Spleen (tissue), 11 donors: ENCODE results near the gene CD48. TPM values are rescaled to one million over a fixed set of nuclear protein-coding genes. Genes with fewer than 3 reads are reported as not detected.

ENCODE experiments used
- DNase-seq: peaks from one replicate; pipeline ENCODE4 v3.0.0-alpha.2; 2020
- H3K27ac ChIP-seq, 8 donors: fragments of 200-600 bp; sonication (generic) in 7 of 8; 1 replicate in 4 of 8; 2 replicates in 4 of 8; pipeline versions ENCODE4 v1.5.0 to v1.8.0; 2016 to 2021; ENCODE audit warnings: inconsistent platforms in 4 of 8, mild to moderate bottlenecking in 4 of 8, moderate library complexity in 1 of 8
- H3K27me3 ChIP-seq, 7 donors: fragments of 200-600 bp; sonication (generic) in 6 of 7; replicated peaks in 1 of 7; 1 replicate in 4 of 7; 2 replicates in 3 of 7; pipeline versions ENCODE4 v1.5.0 to v1.8.0; 2016 to 2021; ENCODE audit warnings: inconsistent platforms in 3 of 7, mild to moderate bottlenecking in 1 of 7
- H3K36me3 ChIP-seq, 6 donors: fragments of 200-600 bp; sonication (generic) in 5 of 6; 1 replicate in 4 of 6; 2 replicates in 2 of 6; pipeline versions ENCODE4 v1.5.0 to v1.8.0; 2016 to 2021; ENCODE audit warnings: inconsistent platforms in 2 of 6
- H3K4me1 ChIP-seq, 6 donors: fragments of 200-600 bp; sonication (generic) in 5 of 6; 1 replicate in 3 of 6; 2 replicates in 3 of 6; pipeline versions ENCODE4 v1.5.0 to v1.8.0; 2016 to 2021; ENCODE audit warnings: inconsistent platforms in 3 of 6
- H3K4me3 ChIP-seq, 8 donors: fragments of 200-600 bp; sonication (generic) in 7 of 8; 1 replicate in 4 of 8; 2 replicates in 4 of 8; pipeline versions ENCODE4 v1.5.0 to v1.8.0; 2016 to 2021; ENCODE audit warnings: inconsistent platforms in 4 of 8, mild to moderate bottlenecking in 4 of 8, moderate library complexity in 2 of 8
- H3K9me3 ChIP-seq, 8 donors: fragments of 200-600 bp; sonication (generic) in 7 of 8; 1 replicate in 4 of 8; 2 replicates in 4 of 8; pipeline versions ENCODE4 v1.5.0 to v1.8.0; 2016 to 2021; ENCODE audit warnings: inconsistent platforms in 4 of 8
- POLR2A ChIP-seq, 3 donors: fragments of 450-650 bp; IDR thresholded peaks; one replicate each; pipeline ENCODE4 v1.5.1; 2017; ENCODE audit warnings: antibody characterized with exemption in 3 of 3, mild to moderate bottlenecking in 1 of 3
- POLR2AphosphoS5 ChIP-seq, 3 donors: sonication (generic); formaldehyde crosslinking; IDR thresholded peaks; one replicate each; pipeline ENCODE4 v1.5.1; 2017; ENCODE audit warnings: antibody characterized with exemption in 3 of 3
- WGBS, 5 donors: extraction: QIAGEN DNeasy Blood & Tissue Kit in 3 of 5; methylation state at CpG; one replicate each; pipeline versions ENCODE4 v1.1.5 to v1.1.7; 2013 to 2018; 5-methylcytosine and 5-hydroxymethylcytosine counted together
- intact Hi-C: fragments of 100-400 bp; cut with DNase I; formaldehyde crosslinking; loops from one replicate; pipeline ENCODE4 v1.15.0; 2023; ENCODE audit warnings: low total_unique reads
- polyA plus RNA-seq, 3 donors: library from polyadenylated mRNA; stranded (reverse); fragments of 200-250 nt; gene quantifications; one replicate each; pipeline ENCODE4 v1.2.1, GENCODE V29; 2013
- total RNA-seq, 7 donors: library from RNA; depleted of rRNA in 3 of 7; stranded (reverse); fragments of >200 nt in 3 of 7; fragmentation: NEBNext Ultra II Directional in 4 of 7; extraction: Animal tissue kit (Norgen Biotek cat#: 25700) in 4 of 7; gene quantifications; one replicate each; pipeline versions ENCODE4 v1.1.0 to v1.2.1, GENCODE V29; 2016 to 2021
- TF ChIP-seq, protein P1 (sequence below), 11 experiments: fragments of 200-600 bp in 7 of 11; fragments of 450-650 bp in 4 of 11; sonication (generic) in 4 of 11; IDR thresholded peaks in 8 of 11; conservative IDR thresholded peaks in 3 of 11; 1 replicate in 7 of 11; 2 replicates in 4 of 11; pipeline versions ENCODE4 v1.4.0 to v1.8.0; 2016 to 2021; ENCODE audit warnings: antibody characterized with exemption in 11 of 11, inconsistent platforms in 4 of 11, mild to moderate bottlenecking in 1 of 11
- donor health status: healthy with polysubstance abuse.
- donor health status: DM: no; HTN: no; CAD: no; lungs with moderate emphysema.
- donor health status: DM: no; HTN: no; CAD: no.
- donor health status: Bipolar disorder and iron deficiency.
- donor health status: healthy.
- donor health status: DM: no; HTN: no; CAD: no.
- donor health status: DM: yes; HTN: yes; CAD: no.

CD48 gene
- total and polyA plus RNA-seq, 10 donors = 150 to 510 (median 248) TPM

- H3K27me3 ChIP-seq = no peaks in the 10 kb centered on the region
- peak overlapping the region; percentile 19 to 64 (median 37) for H3K4me3 ChIP-seq
- TF ChIP-seq POLR2A (IDR thresholded peaks at IDR 0.05) = no peak
- no peak for TF ChIP-seq POLR2AphosphoS5 (IDR thresholded peaks at IDR 0.05)
- TF ChIP-seq, protein P1, sequence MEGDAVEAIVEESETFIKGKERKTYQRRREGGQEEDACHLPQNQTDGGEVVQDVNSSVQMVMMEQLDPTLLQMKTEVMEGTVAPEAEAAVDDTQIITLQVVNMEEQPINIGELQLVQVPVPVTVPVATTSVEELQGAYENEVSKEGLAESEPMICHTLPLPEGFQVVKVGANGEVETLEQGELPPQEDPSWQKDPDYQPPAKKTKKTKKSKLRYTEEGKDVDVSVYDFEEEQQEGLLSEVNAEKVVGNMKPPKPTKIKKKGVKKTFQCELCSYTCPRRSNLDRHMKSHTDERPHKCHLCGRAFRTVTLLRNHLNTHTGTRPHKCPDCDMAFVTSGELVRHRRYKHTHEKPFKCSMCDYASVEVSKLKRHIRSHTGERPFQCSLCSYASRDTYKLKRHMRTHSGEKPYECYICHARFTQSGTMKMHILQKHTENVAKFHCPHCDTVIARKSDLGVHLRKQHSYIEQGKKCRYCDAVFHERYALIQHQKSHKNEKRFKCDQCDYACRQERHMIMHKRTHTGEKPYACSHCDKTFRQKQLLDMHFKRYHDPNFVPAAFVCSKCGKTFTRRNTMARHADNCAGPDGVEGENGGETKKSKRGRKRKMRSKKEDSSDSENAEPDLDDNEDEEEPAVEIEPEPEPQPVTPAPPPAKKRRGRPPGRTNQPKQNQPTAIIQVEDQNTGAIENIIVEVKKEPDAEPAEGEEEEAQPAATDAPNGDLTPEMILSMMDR (IDR thresholded peaks at IDR 0.05 in 8 of 11, conservative IDR thresholded peaks at IDR 0.05 in 3 of 11) = no peak
- H3K9me3 ChIP-seq = no peaks in the 10 kb centered on the region
- intact Hi-C loops = no loop called here
- WGBS, 5 donors = 25 to 44% (median 39%) methylated on average over 3 of the region's 3 CpGs
- no peak for DNase-seq
- H3K4me1 ChIP-seq = peaks cover 13 to 88% (median 30%) of the 10 kb centered on the region in 6 donors
- H3K27ac ChIP-seq = peak overlapping the region; percentile 4 to 86 (median 76)
- H3K36me3 ChIP-seq = no peaks in the 10 kb centered on the region
Observed at GRCh38 chr1:160647329-160647720, 64.3 kb downstream of the CD48 start.

GRCh38 chr1:160646711-160647328 lies 64.8 kb downstream of the CD48 start, which contains the start of gene SLAMF1:
Gene SLAMF1 (minus strand): TSS chr1:160647044. CDS start chr1:160646945, 99 bp downstream.
- H3K4me3 ChIP-seq = peak within 1 kb of the TSS; percentile 19 to 64 (median 37)
- WGBS, 5 donors = 23 to 29% (median 27%) methylated on average over 11 of the region's 11 CpGs
- H3K4me1 ChIP-seq = peaks cover 10 to 88% (median 30%) of the 10 kb centered on the region in 6 donors
- no peaks in the 10 kb centered on the region for H3K36me3 ChIP-seq
- H3K27ac ChIP-seq = peak within 1 kb of the TSS; percentile 4 to 86 (median 76)
- peak; percentile 80 for DNase-seq
- H3K9me3 ChIP-seq = no peaks in the 10 kb centered on the region
- H3K27me3 ChIP-seq = no peaks in the 10 kb centered on the region
- TF ChIP-seq POLR2AphosphoS5 (IDR thresholded peaks at IDR 0.05) (peak in 2 of 3 donors; percentile 73 to 78), POLR2A (IDR thresholded peaks at IDR 0.05) (peak in 1 of 3 donors; percentile 30)
- TF ChIP-seq, protein P1 (IDR thresholded peaks at IDR 0.05 in 8 of 11, conservative IDR thresholded peaks at IDR 0.05 in 3 of 11) = no peak
- intact Hi-C loops = no loop called here

DNA sequence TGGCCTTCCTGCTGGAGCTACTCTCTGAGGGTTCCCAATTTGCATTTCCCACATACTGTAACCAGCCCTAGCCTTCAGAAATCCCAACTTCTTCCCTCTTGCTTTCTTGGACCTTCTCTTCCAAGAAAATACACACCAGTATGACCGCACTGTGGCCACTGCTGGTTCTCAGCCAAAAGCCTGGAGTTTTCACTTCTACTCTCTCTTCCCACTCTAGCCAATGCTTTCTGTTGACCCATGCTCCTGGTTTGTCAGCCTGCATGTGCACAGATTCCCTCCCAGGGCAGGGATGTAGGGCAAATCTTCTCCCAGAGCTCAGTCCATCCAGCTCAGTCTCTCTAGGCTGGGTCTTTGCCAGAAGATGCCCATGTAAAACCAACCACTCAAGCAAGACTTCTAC lies 65.4 kb downstream of the CD48 start:
- H3K4me1 ChIP-seq = peaks cover 6 to 88% (median 32%) of the 10 kb centered on the region in 6 donors

More for the DNA sequence above, 65.4 kb downstream of the CD48 start:
- peak overlapping the region; percentile 4 to 86 (median 76) for H3K27ac ChIP-seq
- TF ChIP-seq, protein P1 (IDR thresholded peaks at IDR 0.05 in 8 of 11, conservative IDR thresholded peaks at IDR 0.05 in 3 of 11) = no peak
- TF ChIP-seq POLR2AphosphoS5 (IDR thresholded peaks at IDR 0.05) (no peak), POLR2A (IDR thresholded peaks at IDR 0.05) (no peak)
- WGBS, 5 donors = 82 to 89% (median 84%) methylated on average over 1 of the region's 1 CpG
- H3K9me3 ChIP-seq = no peaks in the 10 kb centered on the region
- DNase-seq = no peak
- peak overlapping the region; percentile 19 to 64 (median 37) for H3K4me3 ChIP-seq
- H3K36me3 ChIP-seq = no peaks in the 10 kb centered on the region
- no peaks in the 10 kb centered on the region for H3K27me3 ChIP-seq
- intact Hi-C loops = no loop called here
